ENCODE data around the gene MEIS1.

The MEIS1 gene

DNA sequence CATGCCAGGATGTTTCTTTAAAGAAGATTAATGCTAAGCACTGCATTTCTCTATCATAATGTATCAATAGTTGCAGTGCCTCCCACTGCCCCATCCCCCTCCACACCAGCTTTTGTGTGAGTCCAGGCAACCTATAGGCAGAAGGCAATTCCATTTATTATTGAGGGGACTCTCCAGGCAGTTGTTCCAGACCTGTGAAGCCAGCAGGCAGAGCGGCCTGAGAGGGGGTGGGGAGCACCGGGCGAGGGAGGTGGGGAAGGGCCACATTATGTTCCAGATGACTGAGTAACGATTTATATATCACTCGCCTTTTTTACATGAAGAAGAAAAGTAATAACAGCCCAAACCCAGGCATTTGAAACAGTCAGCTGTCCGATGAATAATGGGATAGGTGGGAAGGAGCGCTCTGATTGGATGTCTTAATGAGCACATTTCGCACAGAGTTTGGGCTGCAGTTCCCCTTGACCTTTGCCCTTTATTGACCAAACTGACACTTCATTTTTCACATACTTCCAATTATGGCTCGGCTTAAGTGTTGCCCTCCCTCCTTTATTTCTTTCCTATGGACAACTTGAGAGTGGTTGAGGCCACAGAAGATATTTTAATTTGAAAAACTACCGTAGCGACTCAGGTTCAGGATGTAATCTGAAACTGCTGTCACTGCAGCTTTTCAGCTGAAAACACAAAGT lies 34.4 kb downstream of the MEIS1 start (continued):
- TF ChIP-seq, protein P1, sequence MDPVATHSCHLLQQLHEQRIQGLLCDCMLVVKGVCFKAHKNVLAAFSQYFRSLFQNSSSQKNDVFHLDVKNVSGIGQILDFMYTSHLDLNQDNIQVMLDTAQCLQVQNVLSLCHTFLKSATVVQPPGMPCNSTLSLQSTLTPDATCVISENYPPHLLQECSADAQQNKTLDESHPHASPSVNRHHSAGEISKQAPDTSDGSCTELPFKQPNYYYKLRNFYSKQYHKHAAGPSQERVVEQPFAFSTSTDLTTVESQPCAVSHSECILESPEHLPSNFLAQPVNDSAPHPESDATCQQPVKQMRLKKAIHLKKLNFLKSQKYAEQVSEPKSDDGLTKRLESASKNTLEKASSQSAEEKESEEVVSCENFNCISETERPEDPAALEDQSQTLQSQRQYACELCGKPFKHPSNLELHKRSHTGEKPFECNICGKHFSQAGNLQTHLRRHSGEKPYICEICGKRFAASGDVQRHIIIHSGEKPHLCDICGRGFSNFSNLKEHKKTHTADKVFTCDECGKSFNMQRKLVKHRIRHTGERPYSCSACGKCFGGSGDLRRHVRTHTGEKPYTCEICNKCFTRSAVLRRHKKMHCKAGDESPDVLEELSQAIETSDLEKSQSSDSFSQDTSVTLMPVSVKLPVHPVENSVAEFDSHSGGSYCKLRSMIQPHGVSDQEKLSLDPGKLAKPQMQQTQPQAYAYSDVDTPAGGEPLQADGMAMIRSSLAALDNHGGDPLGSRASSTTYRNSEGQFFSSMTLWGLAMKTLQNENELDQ (tag by site-specific recombination; IDR thresholded peaks at IDR 0.05; ENCODE audit: low read depth): no peak
- no peak for TF ChIP-seq ZNF792 (tag by site-specific recombination; IDR thresholded peaks at IDR 0.05)
- no peak for TF ChIP-seq ZNF654 (tag by site-specific recombination; IDR thresholded peaks at IDR 0.05; ENCODE audit: low read depth)
- TF ChIP-seq ZNF16 (tag by site-specific recombination; IDR thresholded peaks at IDR 0.05; ENCODE audit: low read depth): no peak
- no peak for TF ChIP-seq PRDM4 (tag by site-specific recombination; IDR thresholded peaks at IDR 0.05)
- no peak for TF ChIP-seq GLIS1 (tag by site-specific recombination; IDR thresholded peaks at IDR 0.05)
- TF ChIP-seq GLI4 (tag by site-specific recombination; IDR thresholded peaks at IDR 0.05): no peak
- TF ChIP-seq SCRT2 (tag by site-specific recombination; IDR thresholded peaks at IDR 0.05): no peak
- TF ChIP-seq ZNF544 (tag by site-specific recombination; IDR thresholded peaks at IDR 0.05): no peak
- no peak for TF ChIP-seq KLF8 (tag by site-specific recombination; IDR thresholded peaks at IDR 0.05)
- no peak for TF ChIP-seq ATF2 (tag by site-specific recombination; IDR thresholded peaks at IDR 0.05; ENCODE audit: low read depth)
- TF ChIP-seq, protein P2, sequence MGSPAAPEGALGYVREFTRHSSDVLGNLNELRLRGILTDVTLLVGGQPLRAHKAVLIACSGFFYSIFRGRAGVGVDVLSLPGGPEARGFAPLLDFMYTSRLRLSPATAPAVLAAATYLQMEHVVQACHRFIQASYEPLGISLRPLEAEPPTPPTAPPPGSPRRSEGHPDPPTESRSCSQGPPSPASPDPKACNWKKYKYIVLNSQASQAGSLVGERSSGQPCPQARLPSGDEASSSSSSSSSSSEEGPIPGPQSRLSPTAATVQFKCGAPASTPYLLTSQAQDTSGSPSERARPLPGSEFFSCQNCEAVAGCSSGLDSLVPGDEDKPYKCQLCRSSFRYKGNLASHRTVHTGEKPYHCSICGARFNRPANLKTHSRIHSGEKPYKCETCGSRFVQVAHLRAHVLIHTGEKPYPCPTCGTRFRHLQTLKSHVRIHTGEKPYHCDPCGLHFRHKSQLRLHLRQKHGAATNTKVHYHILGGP (tag by site-specific recombination; IDR thresholded peaks at IDR 0.05): no peak

DNA sequence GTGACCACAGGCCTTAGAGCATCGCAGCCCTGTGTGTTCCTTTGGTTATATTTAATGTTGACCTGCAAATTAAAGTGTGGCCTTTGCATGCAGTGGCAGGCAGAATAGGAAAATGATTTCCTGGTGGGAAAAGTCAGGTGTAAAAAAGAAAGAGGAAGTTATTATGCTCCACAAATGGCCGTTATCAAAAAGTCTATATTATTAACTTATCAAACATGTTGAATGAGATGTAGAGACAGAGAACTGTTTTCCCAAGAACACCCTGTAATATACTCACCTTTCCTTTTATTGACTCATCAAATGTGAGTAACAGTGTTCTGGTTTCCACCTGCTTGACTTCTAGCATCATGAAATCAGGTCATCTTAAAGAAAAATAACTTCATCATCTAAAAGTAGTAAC lies 35.3 kb downstream of the MEIS1 start:
- no peak overlapping the region for H3K4me3 ChIP-seq (ENCODE audit: low read depth, low read length)
- CTCF ChIA-PET: no interaction called here
- peaks cover 0 to 3% of the 10 kb centered on the region in 2 experiments; a peak in 2 of 3 replicates for H3K36me3 ChIP-seq (ENCODE audit: control insufficient read depth in 2 of 2, insufficient read depth in 1 of 2, low read length in 2 of 2)
- POLR2A ChIA-PET: no interaction called here
- no peaks in the 10 kb centered on the region for H3K9me3 ChIP-seq (ENCODE audit: control insufficient read depth, insufficient read depth, low read depth, low read length)
- H3K4me1 ChIP-seq (ENCODE audit: control insufficient read depth, insufficient read depth, low read length): peaks cover 6% of the 10 kb centered on the region
- no peak overlapping the region for H3K27ac ChIP-seq (ENCODE audit: extremely low read depth, low read depth, low read length)
- no peak for TF ChIP-seq ZFP37 (tag by site-specific recombination; IDR thresholded peaks at IDR 0.05)
- no peak for TF ChIP-seq ZNF184 (tag by site-specific recombination; IDR thresholded peaks at IDR 0.05)
- TF ChIP-seq ZNF777 (tag by site-specific recombination; IDR thresholded peaks at IDR 0.05; ENCODE audit: borderline replicate concordance): no peak
- no peak for TF ChIP-seq ZBTB8A (tag by site-specific recombination; IDR thresholded peaks at IDR 0.05)
- no peak for TF ChIP-seq KLF16 (tag by site-specific recombination; IDR thresholded peaks at IDR 0.05)
- TF ChIP-seq ZNF248 (tag by site-specific recombination; IDR thresholded peaks at IDR 0.05): no peak
- TF ChIP-seq ZNF529 (tag by site-specific recombination; IDR thresholded peaks at IDR 0.05; ENCODE audit: insufficient replicate concordance): no peak
- TF ChIP-seq ZNF132 (tag by site-specific recombination; IDR thresholded peaks at IDR 0.05; ENCODE audit: borderline replicate concordance): no peak
- no peak for TF ChIP-seq ZNF785 (tag by site-specific recombination; IDR thresholded peaks at IDR 0.05)
- TF ChIP-seq, protein P3, sequence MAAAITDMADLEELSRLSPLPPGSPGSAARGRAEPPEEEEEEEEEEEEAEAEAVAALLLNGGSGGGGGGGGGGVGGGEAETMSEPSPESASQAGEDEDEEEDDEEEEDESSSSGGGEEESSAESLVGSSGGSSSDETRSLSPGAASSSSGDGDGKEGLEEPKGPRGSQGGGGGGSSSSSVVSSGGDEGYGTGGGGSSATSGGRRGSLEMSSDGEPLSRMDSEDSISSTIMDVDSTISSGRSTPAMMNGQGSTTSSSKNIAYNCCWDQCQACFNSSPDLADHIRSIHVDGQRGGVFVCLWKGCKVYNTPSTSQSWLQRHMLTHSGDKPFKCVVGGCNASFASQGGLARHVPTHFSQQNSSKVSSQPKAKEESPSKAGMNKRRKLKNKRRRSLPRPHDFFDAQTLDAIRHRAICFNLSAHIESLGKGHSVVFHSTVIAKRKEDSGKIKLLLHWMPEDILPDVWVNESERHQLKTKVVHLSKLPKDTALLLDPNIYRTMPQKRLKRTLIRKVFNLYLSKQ (tag by site-specific recombination; IDR thresholded peaks at IDR 0.05; ENCODE audit: borderline replicate concordance): no peak
- no peak for TF ChIP-seq ZNF624 (tag by site-specific recombination; IDR thresholded peaks at IDR 0.05)
- no peak for TF ChIP-seq IKZF3 (tag by site-specific recombination; IDR thresholded peaks at IDR 0.05)
- TF ChIP-seq ZNF366 (tag by site-specific recombination; conservative IDR thresholded peaks at IDR 0.05): no peak
- TF ChIP-seq ZNF768 (tag by site-specific recombination; IDR thresholded peaks at IDR 0.05): no peak
- TF ChIP-seq GLIS1 (tag by site-specific recombination; IDR thresholded peaks at IDR 0.05): no peak

Data from HEK293 (cell line).